ENCODE measurements around the gene NUP58. TPM values are rescaled to one million over a fixed set of nuclear protein-coding genes. Genes with fewer than 3 reads are reported as not detected.

Gene NUP58
- total RNA-seq, 1 experiment from 2014 or later, result 101 TPM

GRCh38 chr13:25252225-25252624 is 49.2 kb upstream of the NUP58 start:
- H4K20me1 ChIP-seq (ENCODE audit: insufficient read depth), result no peaks in the 10 kb centered on the region
- no peaks in the 10 kb centered on the region for H3K4me1 ChIP-seq (ENCODE audit: control insufficient read depth in 1 of 2, insufficient read depth in 2 of 2, low read length in 2 of 2)
- intact Hi-C loops (cut with micrococcal nuclease), result no loop called here
- ATAC-seq, result no peak
- no peaks in the 10 kb centered on the region for H3K27me3 ChIP-seq (ENCODE audit: insufficient read depth, low read length)
- no peak overlapping the region for H3K4me2 ChIP-seq (ENCODE audit: low read length)
- no peak overlapping the region for H3K9ac ChIP-seq (ENCODE audit: low read length)
- TF ChIP-seq CEBPB (IDR thresholded peaks at IDR 0.05; ENCODE audit: low read depth) (no peak), YY1 (IDR thresholded peaks at IDR 0.05; ENCODE audit: extremely low read depth, insufficient replicate concordance, low read depth, low read length) (no peak), SIN3A (IDR thresholded peaks at IDR 0.05; ENCODE audit: low read depth) (no peak), ZBTB33 (IDR thresholded peaks at IDR 0.05; ENCODE audit: extremely low read depth, insufficient replicate concordance, low read length) (no peak), CBX3 (IDR thresholded peaks at IDR 0.05; ENCODE audit: low read depth) (no peak), POLR2A (IDR thresholded peaks at IDR 0.05; ENCODE audit: borderline replicate concordance, extremely low read depth, insufficient read depth, insufficient read length) (no peak), POLR2AphosphoS5 (IDR thresholded peaks at IDR 0.05; ENCODE audit: low read depth, low read length) (no peak), SRF (IDR thresholded peaks at IDR 0.05; ENCODE audit: low read depth) (no peak), ATF3 (IDR thresholded peaks at IDR 0.05) (no peak), ZNF274 (IDR thresholded peaks at IDR 0.05; ENCODE audit: low read depth, low read length) (no peak)
- DNase-seq (ENCODE audit: low read depth, low spot score), result no peak
- ChIA-PET CTCF (no interaction called here), POLR2A (no interaction called here), RAD21 (ENCODE audit: low non-redundant PET in 1 of 2, low total read pairs in 2 of 2, uncharacterized antibody in 2 of 2, unreplicated experiment in 2 of 2) (no interaction called here)
- peaks cover 4 to 10% of the 10 kb centered on the region in 2 experiments; a peak in 2 of 4 replicates for H3K36me3 ChIP-seq (ENCODE audit: control insufficient read depth in 1 of 2, insufficient read depth in 2 of 2, low read length in 2 of 2)
- H2AFZ ChIP-seq (ENCODE audit: low read depth, low read length, poor library complexity, severe bottlenecking), result no peak overlapping the region
- BruUV-seq (replicated peaks), result no TSS peak
- H3K4me3 ChIP-seq (replicated peaks in 1 of 2; ENCODE audit: low read depth in 1 of 2, low read length in 2 of 2), result no peak overlapping the region
- H3K79me2 ChIP-seq (ENCODE audit: insufficient read depth, low read length), result no peaks in the 10 kb centered on the region
- H3K9me3 ChIP-seq (ENCODE audit: control insufficient read depth in 1 of 2, insufficient read depth in 1 of 2, low read depth in 1 of 2, low read length in 2 of 2), result no peaks in the 10 kb centered on the region
- H3K27ac ChIP-seq (ENCODE audit: low read depth, low read length), result no peak overlapping the region
- H3K9me2 ChIP-seq (ENCODE audit: insufficient read depth), result no peaks in the 10 kb centered on the region

All from HCT116 (cell line).